ENCODE results near the gene CLIC4.
"Not testable (repeated sequence)": the region's sequence is repeated elsewhere in the genome, so short reads cannot be mapped to it uniquely, and the experiment has no call there.

CLIC4 gene

GRCh38 chr1:24886241-24886640 is 141.0 kb downstream of the CLIC4 start:
- no peak for DNase-seq

GRCh38 chr1:24888061-24888970 is 143.1 kb downstream of the CLIC4 start:
- no peak for DNase-seq

GRCh38 chr1:24888971-24889676 is 143.9 kb downstream of the CLIC4 start:
- DNase-seq, result no peak

- no peak for DNase-seq
Measured at GRCh38 chr1:24890887-24891286, 145.6 kb downstream of the CLIC4 start.

- not testable (repeated sequence) for DNase-seq
Measured at GRCh38 chr1:24891367-24891766, 146.1 kb downstream of the CLIC4 start.

- DNase-seq, result no peak
Measured at GRCh38 chr1:24892188-24893153, 147.2 kb downstream of the CLIC4 start.

GRCh38 chr1:24893431-24893830 is 148.2 kb downstream of the CLIC4 start:
- DNase-seq, result no peak
